Mammary epithelial cell (primary cell): ENCODE measurements around the gene ESPL1.

Source experiments
- EZH2 ChIP-seq: IDR thresholded peaks from 2 replicates; pipeline ENCODE4 v1.6.1; 2012; ENCODE audit warnings: low read length, inconsistent platforms, borderline replicate concordance
- TF ChIP-seq, protein P1 (sequence below), 2 donors: IDR thresholded peaks in 1 of 2; conservative IDR thresholded peaks in 1 of 2; 2 replicates each; pipeline ENCODE4 v1.5.1; 2011 to 2012; ENCODE audit warnings: inconsistent platforms in 2 of 2, low read length in 2 of 2, mild to moderate bottlenecking in 2 of 2, control low read depth in 1 of 2, low read depth in 1 of 2; ENCODE audit not compliant: insufficient read depth in 1 of 2; ENCODE audit errors: extremely low read depth in 1 of 2

DNA sequence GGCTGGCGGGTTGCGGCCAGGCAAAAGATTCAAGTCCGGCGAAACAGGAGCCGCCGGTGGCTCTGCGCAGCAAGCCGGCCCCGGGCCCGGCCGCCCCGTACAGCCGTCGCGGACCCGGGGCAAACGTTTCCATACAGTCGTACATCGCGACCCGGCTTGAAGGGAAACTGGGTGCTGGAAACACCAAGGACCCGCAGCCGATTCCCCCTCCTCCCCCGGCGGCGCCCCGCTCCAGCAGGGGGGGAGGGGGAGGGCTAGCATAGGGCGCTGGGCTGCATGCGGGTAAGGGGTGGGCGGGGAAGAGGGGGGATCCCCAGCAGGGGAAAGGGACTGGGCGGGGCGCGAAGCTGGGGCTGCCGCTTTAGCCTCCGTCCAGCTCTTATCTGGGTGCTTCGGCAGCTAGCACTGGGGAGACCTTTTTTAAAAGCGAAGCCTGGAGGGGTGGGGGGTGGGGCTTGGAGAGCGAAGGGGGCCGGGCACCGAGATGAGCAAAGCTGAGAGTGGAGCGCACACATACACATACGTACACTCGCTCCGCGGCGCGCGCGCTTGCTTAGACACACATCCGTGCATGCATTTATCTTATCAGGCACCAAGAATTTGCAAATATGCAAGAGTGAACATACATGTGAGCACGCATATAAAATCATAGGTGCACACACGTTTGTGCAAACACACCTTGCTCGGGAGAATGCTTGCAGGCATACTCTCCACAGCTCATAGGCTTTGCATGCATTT lies 48.0 kb upstream of the ESPL1 start:
- TF ChIP-seq, protein P1, sequence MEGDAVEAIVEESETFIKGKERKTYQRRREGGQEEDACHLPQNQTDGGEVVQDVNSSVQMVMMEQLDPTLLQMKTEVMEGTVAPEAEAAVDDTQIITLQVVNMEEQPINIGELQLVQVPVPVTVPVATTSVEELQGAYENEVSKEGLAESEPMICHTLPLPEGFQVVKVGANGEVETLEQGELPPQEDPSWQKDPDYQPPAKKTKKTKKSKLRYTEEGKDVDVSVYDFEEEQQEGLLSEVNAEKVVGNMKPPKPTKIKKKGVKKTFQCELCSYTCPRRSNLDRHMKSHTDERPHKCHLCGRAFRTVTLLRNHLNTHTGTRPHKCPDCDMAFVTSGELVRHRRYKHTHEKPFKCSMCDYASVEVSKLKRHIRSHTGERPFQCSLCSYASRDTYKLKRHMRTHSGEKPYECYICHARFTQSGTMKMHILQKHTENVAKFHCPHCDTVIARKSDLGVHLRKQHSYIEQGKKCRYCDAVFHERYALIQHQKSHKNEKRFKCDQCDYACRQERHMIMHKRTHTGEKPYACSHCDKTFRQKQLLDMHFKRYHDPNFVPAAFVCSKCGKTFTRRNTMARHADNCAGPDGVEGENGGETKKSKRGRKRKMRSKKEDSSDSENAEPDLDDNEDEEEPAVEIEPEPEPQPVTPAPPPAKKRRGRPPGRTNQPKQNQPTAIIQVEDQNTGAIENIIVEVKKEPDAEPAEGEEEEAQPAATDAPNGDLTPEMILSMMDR (conservative IDR thresholded peaks at IDR 0.05 in 1 of 2, IDR thresholded peaks at IDR 0.05 in 1 of 2; ENCODE audit: extremely low read depth in 1 of 2, insufficient read depth in 1 of 2, low read depth in 1 of 2, low read length in 2 of 2), result no peak
- no peak for TF ChIP-seq EZH2
